DMS 273 treated with DMSO at 0.1 percent for 48 hours (cell line): ENCODE data around the gene UVSSA.

Experiments
- DNase-seq: peaks from one replicate; lab custom pipeline; 2025; lab: John Stamatoyannopoulos, UW

Gene UVSSA

DNA sequence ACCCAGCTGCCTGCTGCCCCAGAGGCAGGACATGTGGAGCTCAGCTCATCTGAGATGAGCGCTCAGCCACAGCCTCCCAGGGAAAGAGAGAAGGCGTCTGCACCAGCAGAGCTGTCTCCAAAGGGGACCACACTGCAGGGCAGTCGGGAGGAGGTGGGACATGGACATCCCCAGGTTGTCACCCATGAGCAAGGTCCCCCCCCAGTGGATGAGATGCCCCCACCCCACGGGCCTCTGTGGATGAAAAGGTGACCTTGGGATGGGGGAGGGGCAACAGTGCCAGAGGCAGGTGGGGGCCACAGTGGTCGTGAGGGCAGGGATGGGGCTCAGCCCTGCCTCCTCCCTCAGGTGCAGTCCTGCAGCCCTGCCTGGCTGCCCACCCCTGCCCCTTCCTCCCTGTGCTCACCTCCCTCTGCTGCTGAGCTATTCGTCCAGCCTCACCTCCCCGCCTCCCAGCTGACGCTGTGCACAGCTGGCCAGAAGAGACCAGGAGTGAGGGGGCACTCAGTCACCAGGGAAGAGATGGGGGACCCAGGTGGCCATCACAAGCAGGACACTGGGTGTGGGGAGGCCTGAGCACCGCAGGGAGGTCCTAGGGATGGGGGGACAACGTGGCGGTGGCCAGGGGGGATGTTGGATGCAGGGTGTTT lies 49.9 kb downstream of the UVSSA start:
- no peak for DNase-seq

DNA sequence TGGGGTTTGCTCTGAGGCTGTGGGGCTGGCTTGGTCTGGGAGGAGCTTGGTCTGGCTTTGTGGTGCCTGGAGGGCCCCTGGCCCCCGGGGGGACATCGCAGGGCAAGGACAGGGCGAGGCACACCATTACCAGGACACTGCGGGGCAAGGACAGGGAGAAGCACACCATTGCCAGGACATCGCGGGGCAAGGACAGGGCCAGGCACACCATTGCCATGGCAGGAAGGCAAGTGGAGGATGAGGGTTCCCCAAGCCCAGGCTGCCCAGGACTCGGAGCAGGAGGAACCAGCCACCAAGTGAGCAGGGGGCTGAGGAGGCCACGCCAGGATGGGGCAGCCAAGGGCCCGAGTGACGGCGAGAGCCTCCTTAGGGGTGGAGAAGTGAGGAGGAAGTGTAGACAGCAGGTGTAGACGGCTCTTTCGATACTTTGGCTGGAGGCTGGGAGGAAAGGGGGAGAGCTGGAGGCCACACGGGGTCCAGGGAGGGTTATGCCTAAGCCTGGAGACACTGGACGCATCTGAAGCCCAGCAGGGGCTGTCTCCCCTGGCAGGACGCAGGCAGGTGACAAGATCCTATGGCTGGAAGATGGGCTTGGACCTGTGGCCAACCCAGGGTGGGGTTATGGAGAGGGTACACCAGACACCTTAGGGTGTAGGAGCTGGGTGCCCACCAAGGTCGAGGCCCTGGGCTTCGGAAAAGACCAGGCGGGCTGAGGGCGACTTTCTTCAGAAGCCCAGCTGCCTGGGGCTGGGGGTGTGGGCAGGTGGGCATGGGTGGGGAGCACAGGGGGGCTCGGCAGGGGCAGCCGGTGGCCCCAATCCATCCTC lies 51.9 kb downstream of the UVSSA start:
- DNase-seq = no peak

DNA sequence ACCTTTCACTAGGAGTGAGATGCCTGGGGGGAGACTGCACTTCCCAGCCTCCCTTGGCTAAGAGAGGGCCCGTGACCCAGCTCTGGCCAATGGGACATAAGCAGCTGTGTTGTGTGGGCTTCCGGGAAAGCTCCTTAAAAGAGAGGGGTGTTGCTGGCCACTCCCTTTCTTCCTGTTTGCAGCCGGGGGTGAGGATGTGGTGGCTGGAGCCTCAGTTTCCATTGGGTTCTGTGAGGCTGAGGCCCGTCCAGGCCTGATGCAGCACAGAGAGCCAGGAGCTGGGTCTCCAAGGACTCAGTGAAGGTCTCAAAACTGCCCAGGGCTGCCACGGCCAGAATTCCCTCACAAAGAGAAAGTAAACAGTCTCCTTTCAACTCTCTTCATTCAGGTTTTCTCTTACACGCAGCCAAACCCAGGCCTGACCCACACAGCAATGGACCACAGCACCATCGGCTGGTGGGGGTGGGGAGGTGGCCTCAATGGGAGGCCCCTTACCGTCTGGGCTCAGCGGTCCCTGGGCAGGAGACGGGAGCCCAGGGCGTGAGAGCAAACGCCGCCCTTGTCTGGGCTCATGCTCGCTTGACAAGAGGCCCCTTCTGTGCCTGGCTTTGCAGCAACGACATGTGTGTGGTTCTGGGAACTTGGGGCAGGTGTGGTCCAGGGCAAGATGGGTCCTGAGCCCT lies 52.6 kb downstream of the UVSSA start:
- no peak for DNase-seq

DNA sequence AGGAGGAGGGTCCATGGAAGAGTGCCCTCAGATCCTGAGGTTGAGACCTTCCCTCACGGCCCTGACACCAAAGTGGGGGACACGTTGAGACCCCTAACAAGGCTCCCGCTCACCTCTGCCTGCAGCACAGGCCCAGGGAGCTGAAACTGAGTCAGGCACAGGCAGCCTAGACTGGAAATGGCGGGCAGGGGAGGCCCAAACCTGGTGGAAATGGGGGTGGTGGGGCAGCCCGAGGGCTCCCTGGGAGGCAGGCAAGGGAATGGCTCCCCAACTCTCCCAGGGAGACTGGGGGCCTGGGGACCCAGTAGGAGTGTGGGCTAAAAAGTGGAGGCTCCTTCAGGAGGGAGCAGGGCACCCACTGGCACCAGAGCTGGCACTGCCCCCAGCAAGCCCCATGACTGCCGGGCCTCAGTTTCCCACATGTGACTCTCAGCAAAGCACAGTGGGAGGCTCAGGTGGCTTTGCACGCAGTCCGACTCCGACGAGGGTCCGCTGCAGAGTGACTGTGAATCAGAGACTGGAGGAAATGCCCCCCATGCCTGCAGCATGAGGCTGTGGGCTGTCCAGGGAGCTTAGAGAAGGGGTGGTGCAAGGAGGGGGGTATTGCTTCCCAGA lies 53.3 kb downstream of the UVSSA start:
- no peak for DNase-seq

DNA sequence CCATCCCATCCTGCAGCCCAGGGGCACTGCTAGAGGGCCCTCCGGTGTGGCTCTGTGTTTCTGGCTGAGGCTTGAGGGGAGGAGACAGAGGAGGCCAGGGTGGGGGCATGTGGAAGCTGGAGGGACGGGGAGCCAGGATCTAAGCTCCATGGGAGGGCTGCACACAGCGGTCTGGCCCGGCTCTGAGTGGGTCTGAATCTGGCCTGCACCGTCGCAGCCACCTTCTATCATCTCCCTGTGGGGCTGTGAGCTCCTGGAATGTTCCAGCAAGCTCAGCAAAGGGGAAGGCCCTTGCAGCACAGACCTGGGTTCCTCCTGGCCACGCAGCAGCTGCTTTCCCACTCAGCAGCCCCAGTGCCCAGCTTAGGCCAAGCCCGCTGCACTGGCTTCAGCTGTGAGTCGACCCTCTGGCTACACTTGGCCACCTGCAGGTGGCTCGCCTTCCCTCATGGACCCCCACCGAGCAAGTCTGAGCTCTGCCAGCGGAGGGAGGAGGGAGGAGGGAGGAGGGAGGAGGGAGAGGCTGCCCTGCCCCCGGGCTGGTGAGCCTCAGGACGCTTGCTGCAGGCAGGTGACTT lies 53.9 kb downstream of the UVSSA start:
- DNase-seq = no peak

DNA sequence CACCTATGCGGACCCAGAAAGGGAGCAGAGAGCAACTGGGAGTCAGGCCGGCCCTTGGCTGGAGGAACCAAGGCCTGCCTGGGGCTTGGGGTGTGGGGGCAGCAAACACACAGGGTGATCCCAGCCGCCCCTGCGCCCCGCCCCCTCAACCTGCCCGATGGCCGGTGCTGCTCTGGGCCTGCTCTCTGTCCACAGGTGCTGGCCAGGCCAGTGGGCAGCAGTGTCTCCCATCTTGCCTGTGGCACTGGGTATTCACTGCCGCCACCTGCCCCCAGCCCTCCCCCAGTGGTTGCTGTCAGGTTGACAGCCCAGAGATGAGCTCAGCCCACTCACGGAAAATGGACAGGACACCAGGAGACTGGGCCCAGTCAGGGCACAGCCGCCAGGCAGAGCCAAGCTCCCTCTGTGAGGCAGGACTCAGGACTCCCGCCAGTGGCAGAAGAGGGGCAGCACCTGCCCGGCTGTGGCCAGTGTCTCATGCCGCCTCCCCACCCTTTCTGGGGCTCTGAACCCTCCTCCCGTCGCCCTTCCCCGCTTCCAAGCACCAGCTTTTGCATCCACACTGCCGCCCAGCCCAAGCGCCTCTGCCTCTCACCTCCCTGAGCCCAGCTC lies 54.5 kb downstream of the UVSSA start:
- DNase-seq = no peak

DNA sequence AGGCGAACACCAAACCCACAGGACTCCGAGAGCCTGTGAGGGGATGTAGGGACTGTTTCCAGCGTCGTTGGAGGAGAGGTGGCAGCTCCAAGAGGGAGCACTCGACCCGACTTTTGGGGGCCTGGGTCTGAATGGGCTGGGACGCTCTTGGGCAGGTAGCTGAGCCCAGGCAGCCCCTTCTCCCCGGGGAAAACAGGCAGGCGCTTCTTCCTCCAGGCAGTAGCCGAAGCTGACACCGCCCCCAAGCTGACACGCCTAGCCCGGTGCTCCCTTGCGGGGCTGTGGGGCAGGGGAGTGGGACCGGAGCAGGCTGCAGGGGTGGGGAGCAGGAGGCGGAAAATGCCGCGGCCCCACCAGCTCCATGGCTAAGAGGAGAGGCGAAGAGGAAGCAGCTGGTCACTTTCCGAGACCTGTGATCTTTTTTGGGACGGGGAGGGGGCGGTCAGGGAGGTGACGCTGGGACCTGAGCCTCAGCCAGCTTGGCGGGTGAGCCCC lies 55.1 kb downstream of the UVSSA start:
- DNase-seq = no peak

DNA sequence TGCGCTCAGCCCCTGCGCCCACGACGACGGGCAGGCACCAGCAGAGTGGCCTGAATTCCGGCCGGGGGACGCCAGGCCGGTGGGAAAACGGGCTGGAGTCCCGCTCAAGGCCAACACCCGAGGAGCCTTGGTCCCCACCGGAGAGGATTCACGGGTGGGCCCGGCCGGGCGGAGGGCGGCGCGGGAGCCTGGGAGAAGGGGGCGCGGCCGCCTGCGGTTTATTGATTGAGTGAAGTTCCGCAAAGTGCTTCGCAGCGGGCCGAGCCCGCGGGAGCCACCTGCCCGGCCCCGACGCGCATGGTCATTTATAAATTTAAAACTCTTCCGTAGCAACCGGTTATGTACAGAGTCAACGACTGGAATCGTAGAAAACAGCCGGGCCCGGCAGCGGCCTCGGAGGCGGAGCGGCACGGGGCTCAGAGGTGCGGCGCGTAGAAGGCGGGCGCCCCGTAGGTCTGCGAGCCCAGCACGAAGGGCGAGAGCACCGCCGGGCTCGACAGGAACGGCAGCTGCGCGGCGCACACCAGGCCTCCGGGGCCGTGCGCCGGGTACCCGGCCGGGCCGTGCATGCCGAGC lies 55.6 kb downstream of the UVSSA start:
- no peak for DNase-seq

DNA sequence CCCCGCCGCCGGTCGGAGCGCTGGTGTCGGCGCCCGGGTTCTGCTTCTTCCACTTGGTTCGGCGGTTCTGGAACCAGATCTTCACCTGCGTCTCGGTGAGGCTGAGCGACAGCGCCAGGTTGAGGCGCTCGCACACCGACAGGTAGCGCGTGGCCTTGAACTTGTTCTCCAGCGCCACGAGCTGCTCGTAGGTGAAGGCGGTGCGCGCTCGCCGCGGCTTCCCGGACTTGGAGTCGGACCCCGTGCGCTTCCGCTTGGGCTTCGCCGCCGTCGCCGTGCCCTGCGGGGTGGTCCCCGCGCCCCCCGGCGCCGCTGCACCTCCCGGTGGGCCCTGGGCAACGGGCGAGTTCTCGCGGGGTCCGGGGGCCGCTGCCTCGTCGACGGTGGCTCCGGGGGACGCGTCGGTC lies 56.2 kb downstream of the UVSSA start:
- DNase-seq = no peak

DNA sequence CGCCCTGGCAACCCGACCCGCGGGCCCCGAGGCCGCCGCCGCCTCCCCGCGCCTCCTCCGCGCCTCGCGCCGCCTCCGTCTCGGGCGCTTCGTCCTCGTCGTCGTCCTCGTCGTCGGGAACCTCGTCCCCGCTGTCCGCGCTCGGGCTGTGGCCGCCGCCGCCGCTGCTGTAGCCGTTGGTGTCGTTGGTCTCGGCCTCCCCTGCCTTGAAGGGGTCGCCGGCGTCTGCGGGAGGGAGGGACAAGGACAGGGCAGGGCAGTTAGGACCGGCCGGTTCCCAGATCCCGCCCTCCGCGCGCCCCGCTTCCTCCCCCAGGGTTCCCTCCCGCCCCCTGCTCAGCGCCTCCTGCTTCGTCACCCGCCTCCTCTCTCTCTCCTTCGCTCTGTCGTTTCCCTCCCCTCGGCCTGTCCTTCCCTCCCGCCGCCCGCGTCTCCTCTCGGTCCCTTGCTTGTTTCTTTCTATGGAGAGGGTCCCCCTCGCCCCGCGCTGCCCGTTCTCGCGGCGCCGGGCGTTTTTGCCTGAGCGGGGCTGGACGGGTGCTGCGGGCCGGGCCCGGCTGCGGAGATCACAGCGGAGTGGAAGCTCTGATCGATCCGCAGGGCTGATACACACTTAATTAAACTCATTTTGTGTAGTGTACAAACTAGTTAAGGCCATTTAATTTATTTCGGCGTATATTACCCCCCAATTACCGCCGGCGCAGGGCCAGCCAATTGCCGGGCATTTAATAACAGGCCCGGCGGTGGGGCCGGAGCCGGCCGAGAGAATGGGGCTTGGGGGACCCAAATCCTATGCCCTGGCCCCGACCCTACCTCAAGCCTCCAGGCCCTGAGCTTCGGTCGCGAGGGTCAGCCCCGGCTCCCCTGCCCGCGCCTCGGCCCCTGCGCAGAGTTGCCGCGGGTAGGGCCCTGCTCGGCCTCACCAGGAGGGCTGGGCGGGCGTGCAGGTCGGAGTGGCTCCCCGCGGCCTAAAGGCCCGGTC lies 56.9 kb downstream of the UVSSA start:
- DNase-seq = no peak

DNA sequence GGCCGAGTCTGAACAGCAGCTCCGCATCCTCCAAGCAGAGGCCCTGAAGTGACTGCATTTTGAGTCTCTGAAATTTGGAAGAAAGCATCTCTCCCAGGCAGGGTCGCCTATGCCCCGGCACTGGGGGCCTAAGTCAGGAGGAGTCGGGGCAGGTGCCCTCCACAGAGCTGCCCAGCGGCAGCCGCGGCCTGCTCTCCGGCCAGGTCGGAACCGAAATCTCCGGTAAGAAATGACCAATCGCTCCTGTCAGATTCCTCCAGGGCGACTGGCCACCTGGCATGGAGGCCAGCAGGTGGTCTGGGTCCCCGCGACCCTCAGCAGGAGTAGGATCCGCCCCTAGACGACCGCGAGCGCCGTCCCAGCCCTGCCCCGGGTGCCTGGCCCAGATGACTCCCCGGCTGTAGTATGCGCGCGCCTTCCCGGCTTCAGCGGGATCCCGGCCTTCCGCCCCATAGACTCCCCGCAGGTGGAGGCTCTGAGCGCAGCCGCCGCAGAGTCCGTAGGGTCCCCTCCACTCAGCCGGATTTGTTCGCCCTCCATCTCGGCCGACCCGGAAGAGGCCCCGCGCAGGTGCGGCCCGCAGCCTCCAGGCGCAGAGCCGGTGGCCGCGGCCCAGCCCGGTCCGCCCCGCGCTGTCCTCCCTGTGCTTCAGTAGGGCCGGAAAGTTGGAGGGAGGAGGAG lies 57.7 kb downstream of the UVSSA start:
- no peak for DNase-seq

DNA sequence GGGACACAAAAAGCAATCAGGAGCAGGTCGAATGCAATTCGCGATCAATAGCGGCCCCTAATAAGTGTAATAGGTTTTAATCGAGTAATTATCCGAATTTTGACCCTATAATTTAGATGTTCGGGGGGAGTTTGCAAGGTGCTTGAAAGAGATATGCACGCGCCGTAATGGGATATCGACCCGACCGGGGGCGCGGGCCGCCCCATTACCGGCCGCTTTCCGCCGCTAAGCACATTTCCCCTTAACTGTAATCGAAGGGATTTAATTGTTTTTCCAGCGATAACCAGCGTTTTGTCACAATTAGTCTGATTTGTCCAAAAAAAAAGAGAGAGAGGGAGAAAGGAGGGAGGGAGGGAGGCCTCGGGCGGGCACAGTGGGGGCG lies 58.2 kb downstream of the UVSSA start:
- DNase-seq = no peak

DNA sequence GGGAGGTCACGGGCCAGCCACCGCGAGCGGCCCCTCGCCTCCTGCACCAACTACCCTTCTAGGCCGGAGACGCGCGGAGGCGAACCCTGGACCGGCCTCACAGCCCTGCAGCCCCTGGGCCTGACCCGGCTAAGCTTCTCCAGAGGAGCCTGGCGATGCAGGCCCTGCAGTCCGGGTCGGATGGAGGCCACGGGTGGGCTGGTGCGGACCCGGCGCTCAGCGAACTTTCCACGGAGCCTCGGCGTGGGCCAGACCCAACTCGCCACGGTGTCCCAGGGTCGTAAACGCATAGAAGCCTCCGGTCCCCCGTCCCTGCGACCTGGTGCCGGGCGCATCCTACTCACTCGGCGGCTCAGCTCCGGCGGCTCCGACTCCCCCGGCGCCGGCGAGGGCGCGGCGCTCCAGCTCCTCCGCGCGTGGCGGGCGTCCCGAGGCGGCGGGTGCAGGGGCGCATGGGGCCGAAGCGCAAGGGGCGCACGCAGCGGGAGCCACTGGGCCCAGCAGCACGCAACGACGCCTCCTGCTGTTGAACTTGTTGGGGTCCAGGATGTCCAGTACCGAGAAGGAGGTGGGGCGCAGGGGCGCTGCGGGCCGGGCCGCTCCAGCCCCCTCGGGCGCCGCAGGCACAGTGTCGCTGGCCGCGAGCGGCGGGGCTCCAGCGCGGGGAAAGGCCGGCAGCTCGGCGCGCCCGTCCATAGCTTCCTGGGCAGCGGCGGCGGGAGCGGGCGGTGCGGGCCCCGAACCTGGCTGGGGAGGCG lies 58.8 kb downstream of the UVSSA start:
- no peak for DNase-seq

DNA sequence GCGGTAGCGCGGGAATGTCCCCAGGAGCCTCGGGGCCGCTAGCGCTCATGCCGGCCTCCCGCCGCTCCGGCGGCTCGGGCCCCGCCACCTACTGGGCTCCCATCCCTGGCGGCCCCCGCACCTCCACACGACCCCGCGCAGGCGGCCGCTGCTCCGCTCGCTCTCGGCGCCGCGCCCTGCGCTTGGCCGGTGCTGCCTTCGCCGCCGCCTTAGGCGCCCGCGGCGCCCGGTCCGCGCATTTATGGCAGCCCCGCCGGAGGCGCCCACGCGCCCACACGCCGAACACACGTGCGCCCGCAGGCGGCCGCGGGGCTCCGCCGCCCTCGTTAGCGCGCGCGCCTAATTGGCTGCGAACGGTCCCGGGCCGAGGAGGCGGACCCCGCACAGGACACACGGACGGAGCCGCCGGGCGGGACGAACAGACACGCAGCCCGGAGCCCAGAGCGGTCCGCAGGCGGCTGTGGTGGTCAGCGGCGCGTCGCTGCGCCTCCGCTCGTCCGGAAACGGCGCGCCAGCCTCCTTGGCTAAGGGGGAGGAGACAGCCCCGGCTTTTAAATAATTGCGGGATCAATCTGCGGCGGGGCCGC lies 59.5 kb downstream of the UVSSA start, which contains the start of gene NKX1-1:
Gene NKX1-1 (minus strand): TSS at position 49 of the 587 bp plus-strand sequence. CDS start 0 bp downstream, at position 49.
- no peak for DNase-seq

DNA sequence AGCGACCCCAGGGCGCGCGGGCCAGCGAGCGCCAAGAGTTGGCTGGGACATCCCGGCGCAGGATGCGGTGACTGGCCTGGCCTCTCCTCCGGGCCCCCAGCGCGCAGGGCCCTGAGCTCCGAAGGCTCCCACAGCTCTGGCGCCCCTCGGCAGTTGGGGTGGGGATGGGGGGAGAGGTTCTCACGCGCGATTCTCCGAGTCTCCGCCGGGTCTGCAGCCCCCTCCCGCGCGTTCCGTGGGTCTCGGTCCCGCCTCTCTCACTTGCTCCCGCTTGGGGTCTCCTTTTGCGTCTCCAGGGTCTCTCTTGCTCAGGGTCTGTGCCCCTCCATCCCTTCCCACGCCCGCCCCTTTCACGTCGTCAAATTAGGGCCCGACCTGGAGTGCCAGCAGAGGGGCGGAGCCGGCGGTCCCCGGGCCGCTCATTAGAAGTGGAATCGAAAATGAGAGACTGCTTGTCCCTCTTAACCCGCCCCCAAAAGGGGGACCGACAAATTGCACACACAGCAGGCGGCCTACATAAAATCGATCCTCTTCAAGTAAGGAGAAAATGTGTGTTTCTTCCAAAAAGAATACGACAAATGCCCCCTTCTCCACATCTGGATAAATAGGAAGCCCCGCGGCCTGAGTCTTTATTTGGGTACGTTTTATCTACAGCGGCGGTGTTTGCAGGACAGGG lies 60.1 kb downstream of the UVSSA start:
- no peak for DNase-seq

DNA sequence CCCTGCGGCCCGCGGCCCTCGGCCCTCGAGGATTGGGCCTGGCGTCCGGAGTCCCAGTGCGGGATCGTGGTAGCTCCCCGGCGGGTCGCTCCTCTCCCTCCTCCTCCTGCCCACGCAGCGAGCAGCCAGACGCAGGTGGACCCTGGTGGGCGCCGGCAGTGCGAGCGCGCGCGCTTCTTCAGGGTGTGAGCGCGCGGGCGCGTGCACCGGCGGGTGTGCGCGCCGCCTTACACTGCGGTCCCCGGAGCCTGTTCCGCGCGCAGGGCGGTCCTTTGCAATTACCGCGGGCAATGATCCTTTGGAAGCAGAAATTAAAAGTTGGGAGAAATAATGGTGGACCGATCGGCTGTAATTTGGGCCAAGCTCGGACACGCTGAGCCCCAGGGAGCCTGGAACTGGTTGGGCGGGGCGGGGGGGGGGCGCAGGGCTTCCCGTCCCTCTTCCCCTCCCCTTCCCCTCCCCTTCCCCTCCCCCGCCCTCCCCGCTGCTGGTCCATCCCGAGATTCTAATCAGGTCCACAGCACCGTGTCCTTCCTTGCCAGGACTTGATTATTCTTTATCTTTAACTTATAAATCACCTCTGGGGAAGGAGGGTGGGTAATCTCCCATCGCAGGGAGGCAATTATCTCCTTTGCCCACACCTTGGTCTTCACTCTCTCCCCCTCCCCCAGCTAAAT lies 60.8 kb downstream of the UVSSA start:
- DNase-seq = no peak

DNA sequence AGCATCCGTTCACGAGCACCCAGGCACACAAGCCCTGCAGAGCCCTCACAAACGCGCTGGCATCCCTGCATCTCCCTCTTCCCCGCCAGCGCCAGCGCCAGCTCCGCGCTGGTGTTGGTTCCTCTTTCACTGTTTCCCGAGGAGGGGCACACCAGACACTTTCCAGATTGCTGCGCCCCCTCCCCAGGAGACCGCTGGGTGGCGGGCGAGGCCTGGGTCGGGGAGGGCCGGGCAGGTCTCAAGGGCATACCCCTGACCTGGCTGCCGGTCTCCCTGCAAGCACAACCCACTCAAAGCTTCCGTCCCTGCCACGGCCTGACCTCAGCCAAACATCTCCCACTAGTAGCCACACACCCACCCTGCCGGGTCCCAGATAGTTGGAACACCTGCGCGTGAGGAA lies 61.4 kb downstream of the UVSSA start:
- DNase-seq = no peak
